IMR-90 (cell line): ENCODE measurements around the gene SGSH. TPM values are rescaled to one million over a fixed set of nuclear protein-coding genes. Genes with fewer than 3 reads are reported as not detected.

ENCODE experiments used
- ATAC-seq: fragments of 200-7000 bp; cut with Tn5 transposase; 2 replicates; pipeline ENCODE4 v1.9.1; 2020; ENCODE audit warnings: low read depth, mild to moderate bottlenecking, moderate library complexity
- BruUV-seq: library from RNA; stranded (reverse); fragments of 400-500 nt; replicated peaks from 2 replicates; lab custom pipeline; 2021; lab: Mats Ljungman, UMichigan
- CTCF ChIA-PET: fragments of 300-600 bp; formaldehyde crosslinking; extraction: SDS; loops from one replicate; lab custom pipeline; 2021; ENCODE audit warnings: antibody characterized with exemption; lab: Yijun Ruan, JAX
- POLR2A ChIA-PET: fragments of 300-600 bp; sonication (Branson Sonifier 250); formaldehyde crosslinking; loops from one replicate; lab custom pipeline; 2022; ENCODE audit warnings: antibody characterized with exemption; ENCODE audit not compliant: unreplicated experiment; lab: Charles Lee
- DNase-seq: peaks from one replicate; pipeline ENCODE4 v3.0.0; 2013
- H2AFZ ChIP-seq: replicated peaks from 2 replicates; pipeline ENCODE3; 2013; ENCODE audit warnings: low read length, mild to moderate bottlenecking; ENCODE audit not compliant: poor library complexity
- H2AK5ac ChIP-seq: 2 replicates; pipeline ENCODE4 v1.6.1; 2013; ENCODE audit warnings: low read depth, low read length, inconsistent platforms
- H2AK9ac ChIP-seq: replicated peaks from 2 replicates; pipeline ENCODE3; 2013; ENCODE audit warnings: mild to moderate bottlenecking, low read depth, low read length, moderate library complexity; ENCODE audit not compliant: poor library complexity
- H2BK120ac ChIP-seq: 2 replicates; pipeline ENCODE4 v1.6.1; 2013; ENCODE audit warnings: low read depth, low read length, inconsistent platforms
- H2BK15ac ChIP-seq: 3 replicates; pipeline ENCODE4 v1.6.1; 2013; ENCODE audit warnings: low read depth, low read length, inconsistent platforms
- H2BK20ac ChIP-seq: 2 replicates; pipeline ENCODE4 v1.6.1; 2013; ENCODE audit warnings: low read depth, mild to moderate bottlenecking, inconsistent platforms, low read length, moderate library complexity
- H2BK5ac ChIP-seq: 2 replicates; pipeline ENCODE4 v1.6.1; 2013; ENCODE audit warnings: mild to moderate bottlenecking, low read depth, low read length, inconsistent platforms; ENCODE audit not compliant: poor library complexity, severe bottlenecking
- H3K14ac ChIP-seq: replicated peaks from 2 replicates; pipeline ENCODE4 v1.6.1; 2013; ENCODE audit warnings: low read depth, low read length, inconsistent platforms
- H3K18ac ChIP-seq: 2 replicates; pipeline ENCODE4 v1.6.1; 2013; ENCODE audit warnings: low read depth, low read length, control low read depth
- H3K23ac ChIP-seq: 2 replicates; pipeline ENCODE4 v1.6.1; 2013; ENCODE audit warnings: low read depth, low read length, inconsistent platforms
- H3K27ac ChIP-seq: 2 replicates; pipeline ENCODE4 v1.5.1; 2013; ENCODE audit warnings: mild to moderate bottlenecking, control low read depth, low read length; ENCODE audit not compliant: insufficient read depth
- H3K27me3 ChIP-seq: 2 replicates; pipeline ENCODE4 v1.6.1; 2013; ENCODE audit warnings: low read length; ENCODE audit not compliant: control insufficient read depth, insufficient read depth
- H3K36me3 ChIP-seq: 2 replicates; pipeline ENCODE4 v1.6.1; 2013; ENCODE audit warnings: low read length, mixed read lengths; ENCODE audit not compliant: control insufficient read depth, insufficient read depth
- H3K4ac ChIP-seq: 2 replicates; pipeline ENCODE4 v1.6.1; 2013; ENCODE audit warnings: low read depth, low read length, inconsistent platforms
- H3K4me1 ChIP-seq: 2 replicates; pipeline ENCODE4 v1.6.1; 2013; ENCODE audit warnings: low read length, mixed read lengths; ENCODE audit not compliant: control insufficient read depth, insufficient read depth
- H3K4me2 ChIP-seq: 2 replicates; pipeline ENCODE4 v1.6.1; 2013; ENCODE audit warnings: low read depth, mild to moderate bottlenecking, control low read depth, low read length, moderate library complexity
- H3K4me3 ChIP-seq: 2 replicates; pipeline ENCODE4 v1.5.1; 2013; ENCODE audit warnings: low read depth, mild to moderate bottlenecking, control low read depth, low read length, moderate library complexity; ENCODE audit not compliant: insufficient read depth
- H3K56ac ChIP-seq: 2 replicates; pipeline ENCODE4 v1.6.1; 2013; ENCODE audit warnings: low read length, inconsistent platforms; ENCODE audit not compliant: insufficient read depth; ENCODE audit errors: extremely low read depth
- H3K79me1 ChIP-seq, 2 experiments: 2 replicates each; pipeline ENCODE4 v1.6.1; 2013; ENCODE audit warnings: low read length in 2 of 2, inconsistent platforms in 1 of 2, low read depth in 1 of 2
- H3K9ac ChIP-seq: 2 replicates; pipeline ENCODE4 v1.6.1; 2013; ENCODE audit warnings: low read depth, low read length, control low read depth
- H3K9me1 ChIP-seq: 2 replicates; pipeline ENCODE4 v1.6.1; 2013; ENCODE audit warnings: low read length, inconsistent platforms; ENCODE audit not compliant: insufficient read depth
- H3K9me3 ChIP-seq: 2 replicates; pipeline ENCODE4 v1.6.1; 2013; ENCODE audit warnings: low read length; ENCODE audit not compliant: control insufficient read depth, insufficient read depth
- H4K20me1 ChIP-seq: 2 replicates; pipeline ENCODE4 v1.6.1; 2013; ENCODE audit warnings: low read length, inconsistent platforms; ENCODE audit not compliant: insufficient read depth
- H4K5ac ChIP-seq: 2 replicates; pipeline ENCODE4 v1.6.1; 2013; ENCODE audit warnings: mild to moderate bottlenecking, low read depth, low read length, control low read depth
- H4K8ac ChIP-seq, 2 experiments: 2 replicates each; pipeline ENCODE4 v1.6.1; 2013; ENCODE audit warnings: low read depth in 2 of 2, low read length in 2 of 2, control low read depth in 1 of 2, inconsistent platforms in 1 of 2
- H4K91ac ChIP-seq: 2 replicates; pipeline ENCODE4 v1.6.1; 2013; ENCODE audit warnings: low read depth, low read length, inconsistent platforms; ENCODE audit not compliant: insufficient read depth
- CTCF ChIP-seq: conservative IDR thresholded peaks from 2 replicates; pipeline ENCODE4 v1.5.1; 2012; ENCODE audit warnings: mild to moderate bottlenecking, low read depth, low read length, improper control_type of control experiment
- MAFK ChIP-seq: IDR thresholded peaks from 2 replicates; pipeline ENCODE4 v1.6.1; 2012; ENCODE audit warnings: low read depth, low read length, improper control_type of control experiment
- POLR2A ChIP-seq: IDR thresholded peaks from 2 replicates; pipeline ENCODE4 v1.6.1; 2012; ENCODE audit warnings: mild to moderate bottlenecking, low read depth, low read length
- RFX5 ChIP-seq: IDR thresholded peaks from 2 replicates; pipeline ENCODE4 v1.8.0; 2012; ENCODE audit warnings: low read depth, mild to moderate bottlenecking, low read length, moderate library complexity
- WGBS, 2 experiments: methylation state at CpG; one replicate each; pipeline versions ENCODE4 v1.1.5 to v1.1.7; 2013; ENCODE audit warnings: missing lambda C conversion rate in 2 of 2; ENCODE audit not compliant: insufficient read length in 1 of 2; ENCODE audit errors: extremely low coverage in 2 of 2; 5-methylcytosine and 5-hydroxymethylcytosine counted together
- dilution Hi-C: fragments of 300-500 bp; cut with HindIII; formaldehyde crosslinking; loops from one replicate; pipeline ENCODE4 v1.14.3; 2018; ENCODE audit warnings: low sequenced_read_pairs; ENCODE audit not compliant: unreplicated experiment
- in situ Hi-C: fragments of 300-500 bp; cut with MboI; formaldehyde crosslinking; loops from 3 replicates; pipeline ENCODE4 v1.14.3; 2019; ENCODE audit warnings: low sequenced_read_pairs, inconsistent platforms, mixed read lengths
- intact Hi-C: fragments of 100-400 bp; cut with micrococcal nuclease; formaldehyde crosslinking; loops from 2 replicates; pipeline ENCODE4 v1.10.0; 2022
- polyA plus RNA-seq, 3 experiments: library from polyadenylated mRNA; depleted of rRNA; stranded (reverse); fragments of >200 nt; gene quantifications; 2 replicates each; pipeline ENCODE4 v1.2.3, GENCODE V29; 2012; ENCODE audit warnings: low replicate concordance in 1 of 3
- total RNA-seq: library from RNA; depleted of rRNA; stranded (reverse); fragments of >200 nt; gene quantifications from 2 replicates; pipeline ENCODE4 v1.2.3, GENCODE V29; 2012

Gene SGSH
- total and polyA plus RNA-seq, 2 of the 4 experiments (the other 2 are of a cell fraction), result 3.0 to 41.5 TPM

DNA sequence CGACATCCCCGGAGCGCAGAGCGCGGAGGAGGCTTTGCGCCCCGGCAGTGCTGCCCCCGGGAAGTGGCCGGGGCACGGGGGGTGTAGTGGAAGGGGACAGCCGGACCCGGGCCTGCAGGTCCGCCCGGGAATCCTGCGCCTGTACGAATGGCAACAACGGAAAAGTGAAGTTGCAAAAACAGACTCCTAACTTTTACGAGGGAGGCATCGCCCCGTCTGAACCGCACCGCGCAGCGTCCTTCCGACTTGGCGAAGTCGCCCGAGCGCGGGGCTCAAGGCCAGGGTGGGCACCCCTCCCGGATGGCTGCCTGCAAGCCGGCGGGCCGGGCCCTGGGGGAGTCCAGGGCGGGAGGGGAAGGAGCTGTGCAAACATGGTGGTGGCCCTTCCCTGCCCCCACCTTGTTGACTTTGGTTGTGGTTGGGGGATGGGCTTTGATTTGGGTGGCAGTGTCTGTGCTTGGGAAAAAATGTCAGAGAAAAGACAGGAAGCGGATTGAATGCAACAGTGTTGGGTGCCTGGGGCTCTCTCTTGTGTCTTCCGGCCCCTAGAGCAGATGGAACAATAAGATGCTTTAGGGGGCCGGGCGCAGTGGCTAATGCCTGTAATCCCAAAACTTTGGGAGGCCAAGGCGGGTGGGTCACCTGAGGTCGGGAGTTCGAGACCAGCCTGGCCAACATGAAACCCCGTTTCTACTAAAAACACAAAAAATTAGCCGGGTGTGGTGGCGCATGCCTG, 41.2 kb upstream of the SGSH start:
- peak overlapping the region; percentile 6 to 97 for H4K8ac ChIP-seq
- H3K27me3 ChIP-seq, result no peaks in the 10 kb centered on the region
- H3K4me1 ChIP-seq, result peaks cover 20% of the 10 kb centered on the region
- CTCF ChIA-PET, result no interaction called here
- peak; percentile 32 for DNase-seq
- peaks cover 12% of the 10 kb centered on the region for H3K36me3 ChIP-seq
- H2BK5ac ChIP-seq, result peak overlapping the region; percentile 95
- peak; percentile 10 for ATAC-seq
- peak overlapping the region; percentile 80 for H3K4me3 ChIP-seq
- H4K91ac ChIP-seq, result peak overlapping the region; percentile 85
- H3K4me2 ChIP-seq, result peak overlapping the region; percentile 82
- H3K27ac ChIP-seq, result peak overlapping the region; percentile 92
- dilution Hi-C loops, result no loop called here
- peak overlapping the region; percentile 100 for H2AK9ac ChIP-seq
- peak overlapping the region; percentile 97 for H3K4ac ChIP-seq
- peak overlapping the region; percentile 50 for H4K5ac ChIP-seq
- POLR2A ChIA-PET, result interaction anchor here (0.5 kb wide), 1 partner anchor 30 kb away, joined by 6 read pairs; no protein-coding TSS in a partner anchor
- no peak overlapping the region for H2BK20ac ChIP-seq
- peak overlapping the region; percentile 88 for H2AFZ ChIP-seq
- peak overlapping the region; percentile 94 for H2AK5ac ChIP-seq
- 0 out of 2 replicates have a peak, but pooled peaks cover 3% of the 10 kb centered on the region for H3K9me1 ChIP-seq
- H3K23ac ChIP-seq, result peak overlapping the region; percentile 98
- H3K9ac ChIP-seq, result peak overlapping the region; percentile 96
- peak overlapping the region; percentile 92 for H3K56ac ChIP-seq
- H2BK120ac ChIP-seq, result peak overlapping the region; percentile 72; the same call in 1 of the 2 replicates
- H3K79me1 ChIP-seq, result peaks cover 16 to 48% of the 10 kb centered on the region in 2 experiments; a peak in 2 of 4 replicates
- peak overlapping the region; percentile 100 for H3K14ac ChIP-seq
- H4K20me1 ChIP-seq, result no peaks in the 10 kb centered on the region
- peak overlapping the region; percentile 79 for H3K18ac ChIP-seq
- in situ Hi-C loops, result no loop called here
- H3K9me3 ChIP-seq, result no peaks in the 10 kb centered on the region
- WGBS, 2 experiments, result 3% methylated on average over 10 of the region's 45 CpGs; no CpG with 5 or more reads in 1 of the 2 experiments
- no peak overlapping the region for H2BK15ac ChIP-seq
- no peak for TF ChIP-seq POLR2A
- TF ChIP-seq CTCF, result no peak
- TF ChIP-seq RFX5, result no peak
- TF ChIP-seq MAFK, result no peak
- BruUV-seq, result no TSS peak
- intact Hi-C loops, result loop anchor here (5.0 kb wide), 2 partner anchors 39 to 254 kb away; partner anchors contain the start of genes SGSH and SLC26A11
